RWPE1 (cell line): ENCODE data around the gene EEF1AKMT3.
"Not testable (repeated sequence)": the region's sequence is repeated elsewhere in the genome, so short reads cannot be mapped to it uniquely, and the experiment has no call there.

Experiments used
- CTCF ChIA-PET: fragments of 350-600 bp; sonication (Branson Sonifier 250); formaldehyde crosslinking; extraction: SDS; loops from one replicate; lab custom pipeline; 2021; lab: Yijun Ruan, JAX
- POLR2A ChIA-PET: fragments of 400-600 bp; formaldehyde crosslinking; extraction: SDS; loops from one replicate; lab custom pipeline; 2020; ENCODE audit warnings: antibody characterized with exemption; ENCODE audit not compliant: low non-redundant PET; lab: Yijun Ruan, JAX
- DNase-seq: peaks from one replicate; pipeline ENCODE4 v3.0.0; 2012; ENCODE audit warnings: low spot score
- H3K27ac ChIP-seq: fragments of 450-650 bp; 2 replicates; pipeline ENCODE4 v1.5.1; 2017
- CTCF ChIP-seq: fragments of 450-650 bp; conservative IDR thresholded peaks from 2 replicates; pipeline ENCODE4 v1.5.1; 2017; ENCODE audit warnings: low read depth, mild to moderate bottlenecking

Gene EEF1AKMT3

GRCh38 chr12:57767305-57767698, 5.1 kb upstream of the EEF1AKMT3 start:
- POLR2A ChIA-PET = no interaction called here

GRCh38 chr12:57767876-57768275, 4.5 kb upstream of the EEF1AKMT3 start:
- ChIA-PET POLR2A (no interaction called here), CTCF (interaction anchor here (2.3 kb wide), 1 partner anchor 15 kb away, joined by 9 read pairs; the partner anchor contains the start of gene TSFM)
- TF ChIP-seq CTCF = no peak
- peak overlapping the region; percentile 89 for H3K27ac ChIP-seq
- no peak for DNase-seq

More at GRCh38 chr12:57767305-57767698, 5.1 kb upstream of the EEF1AKMT3 start:
- DNase-seq = no peak
- no peak for TF ChIP-seq CTCF
- CTCF ChIA-PET = interaction anchor here (0.6 to 2.3 kb wide), 3 partner anchors 9 to 761 kb away, joined by 3 to 9 read pairs (median 3); partner anchors contain the start of gene TSFM
- H3K27ac ChIP-seq = peak overlapping the region; percentile 89

GRCh38 chr12:57769594-57769993, 2.8 kb upstream of the EEF1AKMT3 start:
- ChIA-PET POLR2A (no interaction called here), CTCF (no interaction called here)
- H3K27ac ChIP-seq = peak overlapping the region; percentile 18
- TF ChIP-seq CTCF = no peak
- no peak for DNase-seq

GRCh38 chr12:57770734-57771133, 1.7 kb upstream of the EEF1AKMT3 start:
- no peak for DNase-seq
- peak overlapping the region; percentile 96 for H3K27ac ChIP-seq
- TF ChIP-seq CTCF = no peak
- ChIA-PET CTCF (interaction anchor here (1.0 kb wide), 1 partner anchor 14 kb away, joined by 5 read pairs; no protein-coding TSS in a partner anchor), POLR2A (no interaction called here)

GRCh38 chr12:57771236-57771872, 1.1 kb upstream of the EEF1AKMT3 start:
- DNase-seq = peak; percentile 96
- no peak for TF ChIP-seq CTCF
- POLR2A ChIA-PET = interaction anchor here (0.6 kb wide), 2 partner anchors 170 to 1523 kb away, joined by 4 to 9 read pairs; partner anchors contain the start of gene ATP23
- CTCF ChIA-PET = interaction anchor here (0.9 to 1.0 kb wide), 3 partner anchors 10 to 188 kb away, joined by 3 to 5 read pairs (median 3); no protein-coding TSS in a partner anchor
- H3K27ac ChIP-seq = peak overlapping the region; percentile 96

- peak; percentile 97 for DNase-seq
- H3K27ac ChIP-seq = peak within 1 kb of the TSS; percentile 96
- POLR2A ChIA-PET = interaction anchor here (0.6 kb wide), 2 partner anchors 169 to 1524 kb away, joined by 4 to 9 read pairs; partner anchors contain the start of gene ATP23
- CTCF ChIA-PET = interaction anchor here (0.9 to 1.0 kb wide), 2 partner anchors 9 to 188 kb away, joined by 3 read pairs; no protein-coding TSS in a partner anchor
- TF ChIP-seq CTCF = no peak
Observed at GRCh38 chr12:57771873-57772428, 463 bp upstream of the EEF1AKMT3 start, which contains the start of gene METTL1. Gene METTL1 (minus strand): TSS chr12:57772105. CDS start chr12:57772083, 22 bp downstream.

- DNase-seq, CTCF ChIA-PET, H3K27ac ChIP-seq, POLR2A ChIA-PET: not testable (repeated sequence)
Observed at GRCh38 chr12:57774634-57775033, 2.2 kb downstream of the EEF1AKMT3 start.
